PC-3 (cell line): ENCODE measurements around the gene DIPK1C. TPM values are rescaled to one million over a fixed set of nuclear protein-coding genes. Genes with fewer than 3 reads are reported as not detected.

Experiments used
- ATAC-seq: fragments of 200-7000 bp; cut with Tn5 transposase; 2 replicates; pipeline ENCODE4 v1.9.1; 2020; ENCODE audit warnings: mild to moderate bottlenecking, moderate library complexity
- BruUV-seq: library from RNA; stranded (reverse); fragments of 400-500 nt; replicated peaks from 2 replicates; lab custom pipeline; 2021; lab: Mats Ljungman, UMichigan
- CTCF ChIA-PET: fragments of 300-600 bp; sonication (Branson Sonifier 250); formaldehyde crosslinking; loops from one replicate; lab custom pipeline; 2022; ENCODE audit warnings: antibody characterized with exemption; lab: Charles Lee
- POLR2A ChIA-PET: fragments of 300-600 bp; sonication (Branson Sonifier 250); formaldehyde crosslinking; loops from one replicate; lab custom pipeline; 2022; ENCODE audit warnings: antibody characterized with exemption; ENCODE audit not compliant: unreplicated experiment; lab: Charles Lee
- DNase-seq: peaks from one replicate; pipeline ENCODE4 v3.0.0-alpha.2; 2015
- H2AFZ ChIP-seq: fragments of 300-600 bp; sonication (generic); 2 replicates; pipeline ENCODE4 v1.6.0; 2016; ENCODE audit warnings: antibody characterized with exemption, low read length
- H3F3A ChIP-seq: fragments of 300-600 bp; sonication (generic); one replicate; pipeline ENCODE4 v1.6.0; 2017; ENCODE audit warnings: antibody characterized with exemption, low read length, control low read depth, mild to moderate bottlenecking; ENCODE audit not compliant: unreplicated experiment
- H3K27ac ChIP-seq: fragments of 300-600 bp; sonication (generic); 2 replicates; pipeline ENCODE4 v1.5.1; 2016; ENCODE audit warnings: mild to moderate bottlenecking, low read length
- H3K27me3 ChIP-seq: fragments of 300-600 bp; sonication (generic); 2 replicates; pipeline ENCODE4 v1.6.1; 2016; ENCODE audit warnings: low read length, mixed read lengths
- H3K36me3 ChIP-seq: fragments of 300-600 bp; sonication (generic); 2 replicates; pipeline ENCODE4 v1.6.1; 2016; ENCODE audit warnings: low read depth, mixed run types, low read length, mixed read lengths
- H3K4me1 ChIP-seq: fragments of 300-600 bp; sonication (generic); 2 replicates; pipeline ENCODE4 v1.5.1; 2016; ENCODE audit warnings: low read length; ENCODE audit not compliant: insufficient read depth
- H3K4me2 ChIP-seq: fragments of 300-600 bp; sonication (generic); 2 replicates; pipeline ENCODE4 v1.6.0; 2016; ENCODE audit warnings: low read length
- H3K4me3 ChIP-seq: fragments of 300-600 bp; sonication (generic); 2 replicates; pipeline ENCODE4 v1.5.1; 2016; ENCODE audit warnings: mild to moderate bottlenecking, low read length, mixed read lengths
- H3K79me2 ChIP-seq: fragments of 300-600 bp; sonication (generic); 2 replicates; pipeline ENCODE4 v1.6.1; 2017; ENCODE audit warnings: low read length, mixed read lengths
- H3K9ac ChIP-seq: fragments of 300-600 bp; sonication (generic); 2 replicates; pipeline ENCODE4 v1.6.0; 2016; ENCODE audit warnings: mild to moderate bottlenecking, low read length
- H3K9me2 ChIP-seq: fragments of 300-600 bp; sonication (generic); replicated peaks from 2 replicates; pipeline ENCODE4 v1.6.1; 2016; ENCODE audit warnings: mixed run types, low read length, mixed read lengths
- H3K9me3 ChIP-seq: fragments of 300-600 bp; sonication (generic); 2 replicates; pipeline ENCODE4 v1.6.1; 2016; ENCODE audit warnings: low read length, mixed read lengths
- H4K20me1 ChIP-seq: fragments of 300-600 bp; sonication (generic); 2 replicates; pipeline ENCODE4 v1.6.1; 2016; ENCODE audit warnings: low read length, mixed read lengths
- EZH2 ChIP-seq: fragments of 300-600 bp; sonication (generic); IDR thresholded peaks from one replicate; pipeline ENCODE4 v1.6.1; 2017; ENCODE audit warnings: antibody characterized with exemption, mild to moderate bottlenecking, low read length; ENCODE audit not compliant: unreplicated experiment
- EZH2phosphoT487 ChIP-seq: fragments of 300-600 bp; sonication (generic); IDR thresholded peaks from 2 replicates; pipeline ENCODE4 v1.6.1; 2018; ENCODE audit warnings: mild to moderate bottlenecking, antibody characterized with exemption, low read length, borderline replicate concordance
- intact Hi-C: fragments of 100-400 bp; cut with micrococcal nuclease; formaldehyde crosslinking; loops from 2 replicates; pipeline ENCODE4 v1.9.0; 2023
- total RNA-seq: library from RNA; depleted of rRNA; stranded (reverse); fragments of >200 nt; gene quantifications from 2 replicates; pipeline ENCODE4 v1.2.3, GENCODE V29; 2014
- TF ChIP-seq, protein P1 (sequence below): fragments of 300-600 bp; sonication (generic); conservative IDR thresholded peaks from 2 replicates; pipeline ENCODE4 v1.5.1; 2017; ENCODE audit warnings: antibody characterized with exemption, low read depth, mild to moderate bottlenecking, low read length

DIPK1C gene
- total RNA-seq, 1 experiment from 2014 or later: not detected

DNA sequence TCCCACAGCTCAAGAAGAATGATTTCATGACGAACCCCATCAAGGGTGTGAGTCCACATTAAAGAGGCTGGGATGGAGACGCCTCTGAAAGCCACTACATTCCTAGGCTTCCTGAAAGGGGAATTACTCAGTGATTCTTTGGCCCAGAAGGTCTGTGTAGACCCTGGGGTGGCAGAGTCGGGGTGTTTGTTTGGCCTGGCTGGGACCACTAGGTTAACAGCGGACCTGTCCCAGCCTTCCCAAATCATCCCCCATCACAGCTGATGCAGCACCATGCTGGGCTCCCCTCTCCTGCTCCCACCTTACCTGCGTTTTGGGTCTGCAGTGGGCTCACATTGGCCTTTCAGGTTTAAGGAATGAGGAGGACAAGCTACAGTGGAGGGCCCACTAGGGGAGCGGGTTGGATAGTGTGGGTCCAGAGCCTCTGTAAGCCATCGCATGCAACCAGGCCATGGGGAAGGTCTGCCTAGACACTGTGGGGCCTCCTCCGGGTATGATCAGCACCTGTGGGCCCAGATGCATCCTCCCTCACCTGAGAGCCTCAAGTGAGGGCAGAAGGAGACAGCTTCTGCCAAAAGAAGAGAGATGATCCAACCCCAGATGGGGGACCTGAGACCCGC lies 16.2 kb downstream of the DIPK1C start:
- peaks cover 75% of the 10 kb centered on the region for H3K27me3 ChIP-seq
- intact Hi-C loops: no loop called here

DNA sequence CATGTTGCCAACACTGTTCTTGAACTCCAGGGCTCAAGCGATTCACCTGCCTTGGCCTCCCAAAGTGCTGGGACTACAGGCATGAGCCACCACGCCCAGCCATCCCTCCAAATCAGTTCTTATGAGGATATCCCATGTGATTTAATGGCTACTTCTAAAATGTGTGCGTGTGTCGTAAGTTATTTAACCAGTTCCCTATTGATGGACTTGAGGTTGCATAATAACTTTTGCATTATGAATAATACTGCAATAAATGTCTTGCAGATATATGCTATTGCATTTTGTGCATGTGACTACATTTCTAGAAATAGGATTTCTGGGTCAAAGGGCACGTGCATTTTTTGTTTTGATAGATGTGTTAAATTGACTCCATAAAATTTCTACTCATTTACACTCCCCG lies 19.0 kb downstream of the DIPK1C start:
- Histone ChIP-seq H3F3A (no peaks in the 10 kb centered on the region), H3K36me3 (no peaks in the 10 kb centered on the region), H3K79me2 (no peaks in the 10 kb centered on the region), H2AFZ (no peak overlapping the region), H3K27me3 (peaks cover 75% of the 10 kb centered on the region), H3K4me1 (no peaks in the 10 kb centered on the region), H3K4me3 (no peak overlapping the region), H4K20me1 (no peaks in the 10 kb centered on the region), H3K9me2 (no peaks in the 10 kb centered on the region), H3K27ac (no peak overlapping the region), H3K9me3 (no peaks in the 10 kb centered on the region), H3K9ac (no peak overlapping the region), H3K4me2 (no peak overlapping the region)
- DNase-seq: no peak
- CTCF ChIA-PET: no interaction called here
- intact Hi-C loops: loop anchor here (10.0 kb wide), 1 partner anchor 57 kb away; the partner anchor contains the start of gene CNDP2
- TF ChIP-seq EZH2 (no peak), EZH2phosphoT487 (no peak)
- TF ChIP-seq, protein P1, sequence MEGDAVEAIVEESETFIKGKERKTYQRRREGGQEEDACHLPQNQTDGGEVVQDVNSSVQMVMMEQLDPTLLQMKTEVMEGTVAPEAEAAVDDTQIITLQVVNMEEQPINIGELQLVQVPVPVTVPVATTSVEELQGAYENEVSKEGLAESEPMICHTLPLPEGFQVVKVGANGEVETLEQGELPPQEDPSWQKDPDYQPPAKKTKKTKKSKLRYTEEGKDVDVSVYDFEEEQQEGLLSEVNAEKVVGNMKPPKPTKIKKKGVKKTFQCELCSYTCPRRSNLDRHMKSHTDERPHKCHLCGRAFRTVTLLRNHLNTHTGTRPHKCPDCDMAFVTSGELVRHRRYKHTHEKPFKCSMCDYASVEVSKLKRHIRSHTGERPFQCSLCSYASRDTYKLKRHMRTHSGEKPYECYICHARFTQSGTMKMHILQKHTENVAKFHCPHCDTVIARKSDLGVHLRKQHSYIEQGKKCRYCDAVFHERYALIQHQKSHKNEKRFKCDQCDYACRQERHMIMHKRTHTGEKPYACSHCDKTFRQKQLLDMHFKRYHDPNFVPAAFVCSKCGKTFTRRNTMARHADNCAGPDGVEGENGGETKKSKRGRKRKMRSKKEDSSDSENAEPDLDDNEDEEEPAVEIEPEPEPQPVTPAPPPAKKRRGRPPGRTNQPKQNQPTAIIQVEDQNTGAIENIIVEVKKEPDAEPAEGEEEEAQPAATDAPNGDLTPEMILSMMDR: no peak
- BruUV-seq: no TSS peak
- ATAC-seq: no peak
- POLR2A ChIA-PET: no interaction called here

More for the DNA sequence above, 16.2 kb downstream of the DIPK1C start:
- H3K4me3 ChIP-seq: no peak overlapping the region
- H3K36me3 ChIP-seq: no peaks in the 10 kb centered on the region
- ChIA-PET CTCF (no interaction called here), POLR2A (no interaction called here)
- H3K9me2 ChIP-seq: no peaks in the 10 kb centered on the region
- H3K9me3 ChIP-seq: no peaks in the 10 kb centered on the region
- H3K9ac ChIP-seq: no peak overlapping the region
- BruUV-seq: no TSS peak
- DNase-seq: no peak
- H3K4me1 ChIP-seq: no peaks in the 10 kb centered on the region
- no peak for ATAC-seq
- H2AFZ ChIP-seq: no peak overlapping the region
- TF ChIP-seq EZH2 (no peak), EZH2phosphoT487 (no peak)
- TF ChIP-seq, protein P1: no peak
- no peak overlapping the region for H3K27ac ChIP-seq
- no peaks in the 10 kb centered on the region for H3F3A ChIP-seq
- no peaks in the 10 kb centered on the region for H4K20me1 ChIP-seq
- H3K79me2 ChIP-seq: no peaks in the 10 kb centered on the region
- H3K4me2 ChIP-seq: no peak overlapping the region

DNA sequence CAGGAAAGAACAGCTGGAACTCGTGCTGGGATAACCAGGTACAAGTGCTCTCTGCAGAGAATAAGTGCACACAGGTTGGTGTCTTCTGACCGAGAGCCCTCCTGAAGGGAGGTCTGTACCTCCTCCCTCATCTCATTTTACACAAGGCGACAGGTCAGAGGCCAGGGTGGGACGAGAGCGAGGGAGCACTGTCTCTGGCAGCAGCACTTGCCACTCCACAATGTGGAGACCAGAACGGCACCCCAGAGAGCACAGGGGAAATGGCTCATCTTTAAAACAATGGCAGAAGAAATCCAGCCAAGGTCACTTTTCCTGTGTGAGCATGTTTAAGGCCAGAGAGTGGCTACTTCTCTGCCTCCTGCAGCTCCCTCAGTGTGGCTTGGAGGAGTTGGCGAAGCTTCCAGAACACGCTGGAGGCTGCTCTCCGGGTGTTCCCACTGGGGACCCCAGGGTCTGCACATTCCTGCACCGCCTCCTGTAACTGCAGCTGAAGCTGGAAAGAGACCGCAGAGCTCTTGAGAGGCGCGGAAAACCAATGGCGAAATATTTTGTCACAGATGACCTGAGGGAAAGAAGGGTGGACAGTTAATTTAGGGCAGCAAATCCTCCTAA lies 20.8 kb downstream of the DIPK1C start:
- H3K27me3 ChIP-seq: peaks cover 74% of the 10 kb centered on the region
- no peaks in the 10 kb centered on the region for H3K9me2 ChIP-seq
- H3K9me3 ChIP-seq: no peaks in the 10 kb centered on the region
- intact Hi-C loops: loop anchor here (10.0 kb wide), 1 partner anchor 59 kb away; the partner anchor contains the start of gene CNDP2
- POLR2A ChIA-PET: no interaction called here
- H3K27ac ChIP-seq: no peak overlapping the region
- H3K79me2 ChIP-seq: no peaks in the 10 kb centered on the region
- DNase-seq (no peak), ATAC-seq (no peak)
- TF ChIP-seq EZH2: no peak
- TF ChIP-seq, protein P1: no peak
- TF ChIP-seq EZH2phosphoT487: no peak
- CTCF ChIA-PET: no interaction called here
- BruUV-seq: no TSS peak
- H4K20me1 ChIP-seq: no peaks in the 10 kb centered on the region
- H3K9ac ChIP-seq: no peak overlapping the region
- H3K4me2 ChIP-seq: no peak overlapping the region
- no peak overlapping the region for H2AFZ ChIP-seq
- no peaks in the 10 kb centered on the region for H3F3A ChIP-seq
- no peaks in the 10 kb centered on the region for H3K4me1 ChIP-seq
- no peaks in the 10 kb centered on the region for H3K36me3 ChIP-seq
- H3K4me3 ChIP-seq: no peak overlapping the region
